Right renal pelvis (tissue), 4 donors: ENCODE results near the gene UFC1. TPM values are rescaled to one million over a fixed set of nuclear protein-coding genes. Genes with fewer than 3 reads are reported as not detected.

Experiments
- DNase-seq, 4 donors: peaks; one replicate each; pipeline ENCODE4 v3.0.0-alpha.2; 2013; ENCODE audit warnings: low read depth in 4 of 4, low spot score in 3 of 4, missing footprints in 1 of 4
- polyA plus RNA-seq, 4 donors: library from polyadenylated mRNA; unstranded; fragments of 120-200 nt; gene quantifications; one replicate each; pipeline ENCODE4 v1.2.1, GENCODE V29; 2013; ENCODE audit not compliant: insufficient read length in 4 of 4

Gene UFC1
- polyA plus RNA-seq, 4 donors, result 147 to 165 (median 159) TPM

- DNase-seq, result peak; percentile 83 to 91 (median 86)
Measured at GRCh38 chr1:161132410-161133219, 21.2 kb upstream of the UFC1 start, which contains the start of gene DEDD. TSS of gene DEDD (minus strand) at chr1:161132667. CDS start at chr1:161124462, 8,205 bp downstream.

- DNase-seq, result no peak
Measured at GRCh38 chr1:161133220-161133740, 20.5 kb upstream of the UFC1 start.

GRCh38 chr1:161137881-161138280, 15.9 kb upstream of the UFC1 start:
- DNase-seq, result no peak

DNA sequence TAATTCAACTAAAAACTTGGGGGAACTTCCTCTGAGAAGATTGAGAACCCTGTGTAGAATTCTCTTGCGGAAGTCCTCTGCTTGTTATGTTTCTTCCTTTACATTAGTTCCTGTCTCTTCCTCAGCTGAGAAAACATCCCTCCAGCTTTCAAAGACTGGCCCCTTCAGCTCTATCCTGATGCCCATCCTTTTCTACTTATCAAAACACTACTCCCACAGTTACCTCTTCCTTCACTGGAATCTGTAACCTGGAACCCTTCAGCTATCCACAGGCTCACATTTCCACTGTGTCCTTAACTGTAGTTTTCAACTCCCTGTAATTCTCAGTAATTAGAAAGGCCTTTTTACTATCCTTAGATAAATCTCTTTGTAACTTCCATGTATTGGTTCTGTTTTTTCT, 15.3 kb upstream of the UFC1 start:
- DNase-seq, result no peak

- no peak for DNase-seq
Measured at GRCh38 chr1:161139766-161140165, 14.0 kb upstream of the UFC1 start.

GRCh38 chr1:161140755-161141400, 12.9 kb upstream of the UFC1 start:
- no peak for DNase-seq

GRCh38 chr1:161145832-161146231, 7.9 kb upstream of the UFC1 start:
- no peak for DNase-seq

GRCh38 chr1:161153176-161153575, 602 bp upstream of the UFC1 start:
- no peak for DNase-seq

- DNase-seq, result no peak
Measured at GRCh38 chr1:161157867-161158266, 4.1 kb downstream of the UFC1 start.

DNA sequence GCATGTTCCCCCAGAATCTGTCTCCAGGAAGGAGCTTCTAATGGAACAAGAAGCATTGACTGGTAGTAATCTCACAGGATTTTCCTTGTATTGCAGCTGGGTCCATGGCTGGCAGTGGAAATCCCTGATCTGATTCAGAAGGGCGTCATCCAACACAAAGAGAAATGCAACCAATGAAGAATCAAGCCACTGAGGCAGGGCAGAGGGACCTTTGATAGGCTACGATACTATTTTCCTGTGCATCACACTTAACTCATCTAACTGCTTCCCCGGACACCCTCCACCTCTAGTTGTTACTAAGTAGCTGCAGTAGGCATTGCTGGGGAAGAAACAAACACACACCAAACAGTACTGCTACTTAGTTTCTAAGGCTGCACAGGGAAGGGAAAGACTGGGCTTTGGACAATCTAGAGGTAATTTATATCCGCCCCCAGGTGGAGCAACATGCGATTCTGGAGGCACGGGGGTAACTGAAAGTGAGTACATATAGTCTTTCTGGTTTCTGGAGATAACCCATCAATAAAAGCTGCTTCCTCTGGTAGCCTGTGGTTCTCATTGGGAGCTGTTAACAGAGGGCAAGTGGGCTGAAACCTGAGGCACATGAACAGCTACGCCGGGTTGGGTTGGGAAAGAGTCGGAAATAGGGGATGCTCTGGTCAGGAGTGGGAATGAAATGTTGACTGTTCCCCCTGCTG, 4.7 kb downstream of the UFC1 start:
- no peak for DNase-seq

GRCh38 chr1:161159087-161159912, 5.5 kb downstream of the UFC1 start, which contains the start of gene USP21:
TSS of gene USP21 (plus strand) at chr1:161159500. CDS start at chr1:161160641, 1,141 bp downstream.
- peak; percentile 84 to 93 (median 85) for DNase-seq

DNA sequence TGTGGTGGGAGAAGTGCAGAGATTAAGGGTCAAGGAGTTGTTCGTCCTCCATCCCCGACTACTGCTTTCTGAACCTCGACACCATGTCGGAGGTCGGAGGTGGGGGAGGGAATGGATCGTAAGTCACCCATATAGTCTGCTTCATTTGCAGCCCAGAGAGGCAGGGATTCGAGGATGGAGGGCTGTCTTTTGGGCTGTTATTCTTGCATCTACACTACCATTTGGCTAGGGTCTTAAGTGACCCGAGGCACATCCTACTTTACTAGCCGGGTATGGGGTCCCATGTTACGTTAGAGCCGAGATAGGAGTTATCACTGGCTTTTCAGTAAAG, 6.1 kb downstream of the UFC1 start:
- DNase-seq, result no peak

GRCh38 chr1:161160671-161161145, 6.9 kb downstream of the UFC1 start:
- no peak for DNase-seq

- no peak for DNase-seq
Measured at GRCh38 chr1:161161652-161162051, 7.9 kb downstream of the UFC1 start.

DNA sequence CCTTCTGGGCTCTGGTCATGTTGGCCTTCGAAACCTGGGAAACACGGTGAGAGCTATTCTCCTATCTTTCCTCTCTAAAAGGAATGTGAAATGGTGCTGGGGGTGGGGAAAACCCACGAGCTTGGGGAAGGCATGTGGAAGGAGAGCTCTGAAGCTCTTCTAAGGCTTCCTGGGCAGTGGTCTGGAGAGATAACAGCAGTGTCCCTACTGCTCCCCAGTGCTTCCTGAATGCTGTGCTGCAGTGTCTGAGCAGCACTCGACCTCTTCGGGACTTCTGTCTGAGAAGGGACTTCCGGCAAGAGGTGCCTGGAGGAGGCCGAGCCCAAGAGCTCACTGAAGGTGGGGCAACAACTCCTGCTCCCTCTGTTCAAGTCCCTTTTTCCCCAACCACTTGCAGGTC, 8.3 kb downstream of the UFC1 start:
- no peak for DNase-seq

GRCh38 chr1:161162806-161163205, 9.0 kb downstream of the UFC1 start:
- DNase-seq, result no peak

DNA sequence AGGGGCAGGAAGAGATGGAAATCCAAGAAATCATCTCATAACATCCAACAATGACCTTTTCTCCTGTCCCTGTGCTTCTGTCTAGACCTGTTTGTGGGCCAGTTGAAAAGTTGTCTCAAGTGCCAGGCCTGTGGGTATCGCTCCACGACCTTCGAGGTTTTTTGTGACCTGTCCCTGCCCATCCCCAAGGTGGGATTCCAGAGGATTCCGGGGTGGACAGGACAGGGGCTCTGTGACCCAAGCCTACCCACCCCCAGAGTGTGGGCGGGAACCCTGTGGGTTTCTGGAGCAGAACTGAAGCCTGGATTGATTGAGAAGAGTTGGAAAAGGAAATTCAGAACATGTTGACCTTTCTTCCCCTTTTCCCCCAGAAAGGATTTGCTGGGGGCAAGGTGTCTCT, 10.0 kb downstream of the UFC1 start:
- no peak for DNase-seq

DNA sequence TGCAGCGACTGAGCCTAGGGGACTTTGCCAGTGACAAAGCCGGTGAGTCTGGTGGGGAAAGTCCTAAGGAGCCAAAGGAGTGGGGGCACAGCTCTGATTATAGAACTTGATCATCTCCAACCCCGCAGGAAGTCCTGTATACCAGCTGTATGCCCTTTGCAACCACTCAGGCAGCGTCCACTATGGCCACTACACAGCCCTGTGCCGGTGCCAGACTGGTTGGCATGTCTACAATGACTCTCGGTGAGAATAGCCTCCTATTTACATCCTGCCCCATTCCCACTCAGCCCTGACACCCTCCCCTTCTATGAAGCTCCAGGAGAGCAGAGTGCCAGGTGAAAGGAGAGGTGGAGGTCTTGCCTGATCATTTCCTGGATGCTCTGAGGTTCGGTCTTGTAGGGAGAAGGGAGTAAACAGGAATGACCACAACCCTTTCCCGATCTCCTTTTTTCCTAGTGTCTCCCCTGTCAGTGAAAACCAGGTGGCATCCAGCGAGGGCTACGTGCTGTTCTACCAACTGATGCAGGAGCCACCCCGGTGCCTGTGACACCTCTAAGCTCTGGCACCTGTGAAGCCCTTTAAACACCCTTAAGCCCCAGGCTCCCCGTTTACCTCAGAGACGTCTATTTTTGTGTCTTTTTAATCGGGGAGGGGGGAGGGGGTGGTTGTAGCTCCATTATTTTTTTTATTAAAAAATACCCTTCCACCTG, 11.3 kb downstream of the UFC1 start:
- DNase-seq, result no peak
